ENCODE data around the gene RFX8. TPM values are rescaled to one million over a fixed set of nuclear protein-coding genes. Genes with fewer than 3 reads are reported as not detected.

The RFX8 gene
- total and polyA plus RNA-seq, 9 of the 15 experiments (the other 6 are each of a cell fraction or from before 2014, with no cell fraction given): not detected

DNA sequence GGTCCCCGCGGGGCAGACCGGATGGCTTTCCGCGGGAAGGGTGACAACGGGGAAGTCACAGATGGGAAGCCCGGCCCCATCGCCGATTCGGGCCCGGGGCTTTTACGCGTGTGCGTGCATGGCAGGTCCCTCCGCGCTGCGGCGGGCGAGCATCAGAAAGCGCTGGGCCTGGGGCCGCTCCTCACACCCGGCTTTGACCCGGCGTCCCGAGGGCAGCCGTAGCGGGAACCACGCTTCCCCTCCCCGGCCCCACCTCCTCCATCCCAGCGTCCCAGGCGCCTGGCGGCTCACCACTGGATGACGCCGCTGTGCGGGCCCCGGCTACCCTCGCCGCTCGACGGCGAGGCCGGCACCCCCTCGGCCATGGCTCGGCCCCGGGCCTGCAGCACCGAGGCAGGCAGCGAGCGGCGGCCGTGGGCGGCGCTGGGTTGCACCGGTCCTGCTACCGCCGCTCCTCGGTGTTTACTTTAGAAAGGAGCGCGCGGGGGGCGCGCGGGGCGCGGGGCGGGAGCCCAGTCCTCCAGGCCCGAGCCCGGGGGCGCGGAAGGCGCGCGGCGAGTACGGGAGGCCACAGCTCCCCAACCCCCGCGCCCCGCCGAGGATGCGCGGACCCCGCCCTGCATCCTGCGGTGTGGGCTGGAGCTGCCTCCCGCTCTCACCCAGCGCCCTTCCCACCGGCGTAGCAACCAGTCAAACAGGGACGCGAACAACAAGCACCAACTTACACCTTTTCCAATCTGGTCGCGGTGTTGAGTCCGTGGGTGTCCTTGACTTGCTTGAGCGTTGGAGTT, 806 bp downstream of the RFX8 start:
- Histone ChIP-seq H2AFZ (ENCODE audit: low read depth, low read length) (no peak overlapping the region), H3K9me3 (replicated peaks; ENCODE audit: control insufficient read depth, insufficient read depth, low read depth, low read length) (no peaks in the 10 kb centered on the region), H3K9ac (ENCODE audit: insufficient read depth in 1 of 2, low read depth in 2 of 2, low read length in 2 of 2) (no peak overlapping the region), H3K36me3 (ENCODE audit: control insufficient read depth, insufficient read depth, low read length) (no peaks in the 10 kb centered on the region), H3K4me3 (no peak overlapping the region), H3K27ac (ENCODE audit: extremely low read depth, low read depth, low read length) (no peak overlapping the region), H3K79me2 (ENCODE audit: control insufficient read depth, insufficient read depth, low read length) (no peaks in the 10 kb centered on the region), H4K20me1 (replicated peaks; ENCODE audit: control insufficient read depth, insufficient read depth, low read length) (no peaks in the 10 kb centered on the region), H3K4me1 (replicated peaks in 1 of 2; ENCODE audit: control insufficient read depth in 2 of 2, insufficient read depth in 2 of 2, low read length in 2 of 2) (peaks cover 0 to 9% of the 10 kb centered on the region in 2 experiments; a peak in 2 of 5 replicates), H3K27me3 (ENCODE audit: control insufficient read depth in 2 of 2, insufficient read depth in 2 of 2, low read length in 2 of 2) (peaks cover 28 to 54% of the 10 kb centered on the region in 2 experiments), H3K4me2 (ENCODE audit: insufficient read depth, low read length) (no peak overlapping the region), H3K9me1 (ENCODE audit: control insufficient read depth, insufficient read depth, low read length) (no peaks in the 10 kb centered on the region)
- FAIRE-seq: no peak
- DNase-seq (ENCODE audit: extremely low read depth in 1 of 4, low spot score in 3 of 4): no peak
- 15% methylated on average over 57 of the region's 92 CpGs for WGBS (ENCODE audit: insufficient coverage, low coverage, missing lambda C conversion rate)
- TF ChIP-seq, protein P1, sequence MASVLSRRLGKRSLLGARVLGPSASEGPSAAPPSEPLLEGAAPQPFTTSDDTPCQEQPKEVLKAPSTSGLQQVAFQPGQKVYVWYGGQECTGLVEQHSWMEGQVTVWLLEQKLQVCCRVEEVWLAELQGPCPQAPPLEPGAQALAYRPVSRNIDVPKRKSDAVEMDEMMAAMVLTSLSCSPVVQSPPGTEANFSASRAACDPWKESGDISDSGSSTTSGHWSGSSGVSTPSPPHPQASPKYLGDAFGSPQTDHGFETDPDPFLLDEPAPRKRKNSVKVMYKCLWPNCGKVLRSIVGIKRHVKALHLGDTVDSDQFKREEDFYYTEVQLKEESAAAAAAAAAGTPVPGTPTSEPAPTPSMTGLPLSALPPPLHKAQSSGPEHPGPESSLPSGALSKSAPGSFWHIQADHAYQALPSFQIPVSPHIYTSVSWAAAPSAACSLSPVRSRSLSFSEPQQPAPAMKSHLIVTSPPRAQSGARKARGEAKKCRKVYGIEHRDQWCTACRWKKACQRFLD (CRISPR knock-in tag; IDR thresholded peaks at IDR 0.05): no peak
- TF ChIP-seq TAF1 (IDR thresholded peaks at IDR 0.05; ENCODE audit: control insufficient read depth, extremely low read depth, insufficient read depth, low read length, severe bottlenecking) (no peak), TAL1 (IDR thresholded peaks at IDR 0.05) (no peak), ETV5 (CRISPR knock-in tag; IDR thresholded peaks at IDR 0.05; ENCODE audit: low read depth) (no peak)
- TF ChIP-seq, protein P2, sequence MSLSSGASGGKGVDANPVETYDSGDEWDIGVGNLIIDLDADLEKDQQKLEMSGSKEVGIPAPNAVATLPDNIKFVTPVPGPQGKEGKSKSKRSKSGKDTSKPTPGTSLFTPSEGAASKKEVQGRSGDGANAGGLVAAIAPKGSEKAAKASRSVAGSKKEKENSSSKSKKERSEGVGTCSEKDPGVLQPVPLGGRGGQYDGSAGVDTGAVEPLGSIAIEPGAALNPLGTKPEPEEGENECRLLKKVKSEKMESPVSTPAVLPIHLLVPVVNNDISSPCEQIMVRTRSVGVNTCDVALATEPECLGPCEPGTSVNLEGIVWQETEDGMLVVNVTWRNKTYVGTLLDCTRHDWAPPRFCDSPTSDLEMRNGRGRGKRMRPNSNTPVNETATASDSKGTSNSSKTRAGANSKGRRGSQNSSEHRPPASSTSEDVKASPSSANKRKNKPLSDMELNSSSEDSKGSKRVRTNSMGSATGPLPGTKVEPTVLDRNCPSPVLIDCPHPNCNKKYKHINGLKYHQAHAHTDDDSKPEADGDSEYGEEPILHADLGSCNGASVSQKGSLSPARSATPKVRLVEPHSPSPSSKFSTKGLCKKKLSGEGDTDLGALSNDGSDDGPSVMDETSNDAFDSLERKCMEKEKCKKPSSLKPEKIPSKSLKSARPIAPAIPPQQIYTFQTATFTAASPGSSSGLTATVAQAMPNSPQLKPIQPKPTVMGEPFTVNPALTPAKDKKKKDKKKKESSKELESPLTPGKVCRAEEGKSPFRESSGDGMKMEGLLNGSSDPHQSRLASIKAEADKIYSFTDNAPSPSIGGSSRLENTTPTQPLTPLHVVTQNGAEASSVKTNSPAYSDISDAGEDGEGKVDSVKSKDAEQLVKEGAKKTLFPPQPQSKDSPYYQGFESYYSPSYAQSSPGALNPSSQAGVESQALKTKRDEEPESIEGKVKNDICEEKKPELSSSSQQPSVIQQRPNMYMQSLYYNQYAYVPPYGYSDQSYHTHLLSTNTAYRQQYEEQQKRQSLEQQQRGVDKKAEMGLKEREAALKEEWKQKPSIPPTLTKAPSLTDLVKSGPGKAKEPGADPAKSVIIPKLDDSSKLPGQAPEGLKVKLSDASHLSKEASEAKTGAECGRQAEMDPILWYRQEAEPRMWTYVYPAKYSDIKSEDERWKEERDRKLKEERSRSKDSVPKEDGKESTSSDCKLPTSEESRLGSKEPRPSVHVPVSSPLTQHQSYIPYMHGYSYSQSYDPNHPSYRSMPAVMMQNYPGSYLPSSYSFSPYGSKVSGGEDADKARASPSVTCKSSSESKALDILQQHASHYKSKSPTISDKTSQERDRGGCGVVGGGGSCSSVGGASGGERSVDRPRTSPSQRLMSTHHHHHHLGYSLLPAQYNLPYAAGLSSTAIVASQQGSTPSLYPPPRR (CRISPR knock-in tag; IDR thresholded peaks at IDR 0.05; ENCODE audit: borderline replicate concordance): no peak
- no TSS peak for BruUV-seq (replicated peaks)
- in situ Hi-C loops (cut with MboI): no loop called here
- intact Hi-C loops (cut with micrococcal nuclease): no loop called here
- no peak for ATAC-seq
- ChIA-PET CTCF (ENCODE audit: low intra/inter-chr PET ratio) (no interaction called here), POLR2A (no interaction called here)

All from K562 (cell line).